K562 (cell line): ENCODE results near the gene PRKD2. TPM values are rescaled to one million over a fixed set of nuclear protein-coding genes. Genes with fewer than 3 reads are reported as not detected.
A peak's percentile ranks its signal among the peaks of the same experiment; 100 is the strongest.

Experiments
- CXXC5 ChIP-seq: fragments of 250-450 bp; sonication (Bioruptor Pico); IDR thresholded peaks from 2 replicates; pipeline ENCODE4 v1.8.0; 2022; ENCODE audit warnings: inconsistent platforms, mild to moderate bottlenecking, moderate library complexity
- FOXJ3 ChIP-seq: sonication (generic); formaldehyde crosslinking; IDR thresholded peaks from 2 replicates; pipeline ENCODE4 v1.4.0; 2020; ENCODE audit warnings: mild to moderate bottlenecking, missing genetic modification reagents
- FOXM1 ChIP-seq, 2 experiments: fragments of 450-650 bp in 1 of 2; sonication (generic) in 1 of 2; formaldehyde crosslinking in 1 of 2; IDR thresholded peaks; 2 replicates each; pipeline versions ENCODE4 v1.6.1 to v1.9.0; 2017 to 2022; ENCODE audit warnings: low read depth in 2 of 2, mild to moderate bottlenecking in 2 of 2, missing genetic modification reagents in 1 of 2, moderate library complexity in 1 of 2
- HDAC2 ChIP-seq: fragments of 450-650 bp; IDR thresholded peaks from 2 replicates; pipeline ENCODE4 v1.6.1; 2016; ENCODE audit warnings: mild to moderate bottlenecking
- RBFOX2 ChIP-seq: fragments of 200-400 bp; formaldehyde crosslinking; IDR thresholded peaks from 2 replicates; pipeline ENCODE4 v1.6.1; 2017; ENCODE audit warnings: low read depth, mild to moderate bottlenecking, low read length, moderate library complexity
- RUNX1 ChIP-seq: sonication (generic); IDR thresholded peaks from 2 replicates; pipeline ENCODE4 v1.6.1; 2016; ENCODE audit warnings: antibody characterized with exemption, low read depth
- SAP30 ChIP-seq: fragments of 200-600 bp; sonication (generic); IDR thresholded peaks from 2 replicates; pipeline ENCODE4 v1.6.1; 2012; ENCODE audit warnings: borderline replicate concordance, low read depth, mild to moderate bottlenecking, moderate library complexity, low read length, control low read depth, inconsistent platforms; ENCODE audit not compliant: insufficient read depth, poor library complexity, severe bottlenecking
- ZBTB11 ChIP-seq, 3 experiments: fragments of 200-800 bp in 1 of 3; fragments of 250-450 bp in 1 of 3; fragments of 450-650 bp in 1 of 3; sonication (Bioruptor Pico) in 1 of 3; sonication (Bioruptor generic) in 1 of 3; formaldehyde crosslinking in 1 of 3; IDR thresholded peaks; 2 replicates each; pipeline versions ENCODE4 v1.6.1 to v1.8.0; 2016 to 2022; ENCODE audit warnings: mild to moderate bottlenecking in 2 of 3, missing genetic modification characterization in 2 of 3, missing compliant biosample characterization in 1 of 3, moderate library complexity in 1 of 3
- ZBTB33 ChIP-seq: sonication (generic); formaldehyde crosslinking; IDR thresholded peaks from 2 replicates; pipeline ENCODE4 v1.8.1; 2023; ENCODE audit warnings: mild to moderate bottlenecking, missing genetic modification reagents
- ZNF24 ChIP-seq: fragments of 450-650 bp; IDR thresholded peaks from 2 replicates; pipeline ENCODE4 v1.6.1; 2016
- ZNF699 ChIP-seq: fragments of 250-450 bp; sonication (Bioruptor Pico); IDR thresholded peaks from 2 replicates; pipeline ENCODE4 v1.8.0; 2021; ENCODE audit warnings: mild to moderate bottlenecking, moderate library complexity; ENCODE audit not compliant: insufficient replicate concordance
- polyA plus RNA-seq, 8 experiments: library from polyadenylated mRNA; depleted of rRNA in 4 of 8; stranded (reverse) in 5 of 8; unstranded in 3 of 8; fragments of >200 nt; fragmentation: Nextera tagmentation in 2 of 8; fragmentation: Illumina TruSeq in 1 of 8; extraction: Ambion mirVana in 2 of 8; extraction: Trizol in 1 of 8; gene quantifications; 2 replicates each; pipeline versions ENCODE4 v1.2.1 to v1.2.3, GENCODE V29; 2011 to 2014; ENCODE audit warnings: inconsistent platforms in 1 of 8, missing spikeins in 1 of 8
- total RNA-seq, 7 experiments: library from RNA; depleted of rRNA in 6 of 7; stranded (reverse); fragments of >200 nt in 6 of 7; fragmentation: Illumina TruSeq in 2 of 7; extraction: Trizol in 2 of 7; gene quantifications; 2 replicates each; pipeline versions ENCODE4 v1.2.1 to v1.2.3, GENCODE V29; 2011 to 2021; ENCODE audit warnings: low replicate concordance in 1 of 7
- TF ChIP-seq, protein P1 (sequence below): IDR thresholded peaks from 2 replicates; pipeline ENCODE4 v1.6.1; 2014; ENCODE audit warnings: antibody characterized with exemption
- TF ChIP-seq, protein P2 (sequence below): fragments of 250-450 bp; sonication (Bioruptor Pico); IDR thresholded peaks from 2 replicates; pipeline ENCODE4 v1.4.0; 2020; ENCODE audit warnings: mild to moderate bottlenecking
- TF ChIP-seq, protein P3 (sequence below): fragments of 450-650 bp; IDR thresholded peaks from 2 replicates; pipeline ENCODE4 v1.7.1; 2018; ENCODE audit warnings: mild to moderate bottlenecking, low read depth; ENCODE audit not compliant: partially characterized antibody

Gene PRKD2
- total and polyA plus RNA-seq, 9 of the 15 experiments (the other 6 are each of a cell fraction or from before 2014, with no cell fraction given) = 1.8 to 60.0 (median 15.0) TPM

DNA sequence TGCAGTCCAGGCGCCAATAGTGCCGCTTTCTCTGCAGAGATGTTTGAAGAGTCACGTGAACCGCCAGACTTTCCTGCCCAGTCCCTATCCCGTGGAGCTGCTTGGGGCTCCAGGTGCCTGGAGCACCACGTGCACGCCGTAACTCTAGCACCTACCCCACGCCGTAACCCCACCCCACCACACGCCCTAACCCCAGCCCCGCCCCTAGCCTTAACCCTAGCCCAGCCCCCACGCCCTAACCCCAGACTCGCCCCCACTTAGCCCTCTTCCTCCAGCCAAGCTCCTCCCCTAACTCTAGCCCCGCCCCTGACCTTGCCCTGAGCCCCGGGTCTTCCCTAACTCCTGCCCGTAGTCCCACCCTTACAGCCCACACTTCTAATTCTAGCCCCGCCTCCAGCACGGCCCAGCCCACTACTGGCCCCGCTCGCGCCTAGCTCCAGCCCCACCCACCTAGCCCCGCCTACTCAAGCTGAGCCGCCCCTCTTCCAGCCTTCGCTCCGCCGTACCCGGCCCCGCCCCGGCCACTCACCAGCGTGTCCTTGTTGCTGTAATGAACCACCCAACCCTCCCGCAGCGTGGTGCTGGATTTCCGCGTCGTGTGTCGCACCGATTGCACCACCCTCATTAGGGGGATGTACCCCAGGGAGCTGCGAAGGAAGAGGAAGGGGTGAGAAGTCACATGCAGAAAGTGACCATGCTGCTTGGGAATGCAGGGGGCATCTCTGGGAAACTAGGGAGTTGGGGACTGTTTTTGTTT is 19.5 kb downstream of the PRKD2 start (continued):
- TF ChIP-seq SAP30 (peak; percentile 48), ZNF699 (no peak), FOXJ3 (CRISPR knock-in tag) (no peak), ZBTB33 (CRISPR knock-in tag) (no peak), RBFOX2 (peak; percentile 72), RUNX1 (no peak), HDAC2 (no peak), FOXM1 (IDR thresholded peaks at IDR 0.05; ENCODE audit: low read depth) (no peak), FOXM1 (CRISPR knock-in tag; IDR thresholded peaks at IDR 0.05; ENCODE audit: low read depth) (no peak), CXXC5 (CRISPR knock-in tag) (peak; percentile 65), ZBTB11 (CRISPR knock-in tag; IDR thresholded peaks at IDR 0.05) (no peak), ZNF24 (no peak)
- TF ChIP-seq, protein P1, sequence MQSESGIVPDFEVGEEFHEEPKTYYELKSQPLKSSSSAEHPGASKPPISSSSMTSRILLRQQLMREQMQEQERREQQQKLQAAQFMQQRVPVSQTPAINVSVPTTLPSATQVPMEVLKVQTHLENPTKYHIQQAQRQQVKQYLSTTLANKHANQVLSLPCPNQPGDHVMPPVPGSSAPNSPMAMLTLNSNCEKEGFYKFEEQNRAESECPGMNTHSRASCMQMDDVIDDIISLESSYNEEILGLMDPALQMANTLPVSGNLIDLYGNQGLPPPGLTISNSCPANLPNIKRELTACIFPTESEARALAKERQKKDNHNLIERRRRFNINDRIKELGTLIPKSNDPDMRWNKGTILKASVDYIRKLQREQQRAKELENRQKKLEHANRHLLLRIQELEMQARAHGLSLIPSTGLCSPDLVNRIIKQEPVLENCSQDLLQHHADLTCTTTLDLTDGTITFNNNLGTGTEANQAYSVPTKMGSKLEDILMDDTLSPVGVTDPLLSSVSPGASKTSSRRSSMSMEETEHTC = no peak
- TF ChIP-seq, protein P2, sequence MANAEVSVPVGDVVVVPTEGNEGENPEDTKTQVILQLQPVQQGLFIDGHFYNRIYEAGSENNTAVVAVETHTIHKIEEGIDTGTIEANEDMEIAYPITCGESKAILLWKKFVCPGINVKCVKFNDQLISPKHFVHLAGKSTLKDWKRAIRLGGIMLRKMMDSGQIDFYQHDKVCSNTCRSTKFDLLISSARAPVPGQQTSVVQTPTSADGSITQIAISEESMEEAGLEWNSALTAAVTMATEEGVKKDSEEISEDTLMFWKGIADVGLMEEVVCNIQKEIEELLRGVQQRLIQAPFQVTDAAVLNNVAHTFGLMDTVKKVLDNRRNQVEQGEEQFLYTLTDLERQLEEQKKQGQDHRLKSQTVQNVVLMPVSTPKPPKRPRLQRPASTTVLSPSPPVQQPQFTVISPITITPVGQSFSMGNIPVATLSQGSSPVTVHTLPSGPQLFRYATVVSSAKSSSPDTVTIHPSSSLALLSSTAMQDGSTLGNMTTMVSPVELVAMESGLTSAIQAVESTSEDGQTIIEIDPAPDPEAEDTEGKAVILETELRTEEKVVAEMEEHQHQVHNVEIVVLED (CRISPR knock-in tag) = peak; percentile 44; the same call in 1 of the 2 replicates
- TF ChIP-seq, protein P3, sequence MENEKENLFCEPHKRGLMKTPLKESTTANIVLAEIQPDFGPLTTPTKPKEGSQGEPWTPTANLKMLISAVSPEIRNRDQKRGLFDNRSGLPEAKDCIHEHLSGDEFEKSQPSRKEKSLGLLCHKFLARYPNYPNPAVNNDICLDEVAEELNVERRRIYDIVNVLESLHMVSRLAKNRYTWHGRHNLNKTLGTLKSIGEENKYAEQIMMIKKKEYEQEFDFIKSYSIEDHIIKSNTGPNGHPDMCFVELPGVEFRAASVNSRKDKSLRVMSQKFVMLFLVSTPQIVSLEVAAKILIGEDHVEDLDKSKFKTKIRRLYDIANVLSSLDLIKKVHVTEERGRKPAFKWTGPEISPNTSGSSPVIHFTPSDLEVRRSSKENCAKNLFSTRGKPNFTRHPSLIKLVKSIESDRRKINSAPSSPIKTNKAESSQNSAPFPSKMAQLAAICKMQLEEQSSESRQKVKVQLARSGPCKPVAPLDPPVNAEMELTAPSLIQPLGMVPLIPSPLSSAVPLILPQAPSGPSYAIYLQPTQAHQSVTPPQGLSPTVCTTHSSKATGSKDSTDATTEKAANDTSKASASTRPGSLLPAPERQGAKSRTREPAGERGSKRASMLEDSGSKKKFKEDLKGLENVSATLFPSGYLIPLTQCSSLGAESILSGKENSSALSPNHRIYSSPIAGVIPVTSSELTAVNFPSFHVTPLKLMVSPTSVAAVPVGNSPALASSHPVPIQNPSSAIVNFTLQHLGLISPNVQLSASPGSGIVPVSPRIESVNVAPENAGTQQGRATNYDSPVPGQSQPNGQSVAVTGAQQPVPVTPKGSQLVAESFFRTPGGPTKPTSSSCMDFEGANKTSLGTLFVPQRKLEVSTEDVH = peak; percentile 38
